GM18499 (cell line): ENCODE measurements around the gene PTPN23.
"Not testable (repeated sequence)": the region's sequence is repeated elsewhere in the genome, so short reads cannot be mapped to it uniquely, and the experiment has no call there.

ENCODE experiments used
- ATAC-seq: cut with Tn5 transposase; IDR thresholded peaks from one replicate; pipeline ENCODE4 v1.9.1; 2021; ENCODE audit warnings: moderate number of reproducible peaks; ENCODE audit not compliant: insufficient read depth, unreplicated experiment

The PTPN23 gene

GRCh38 chr3:47434849-47435248, 54.0 kb downstream of the PTPN23 start:
- ATAC-seq: no peak

GRCh38 chr3:47436180-47436579, 55.4 kb downstream of the PTPN23 start:
- no peak for ATAC-seq

DNA sequence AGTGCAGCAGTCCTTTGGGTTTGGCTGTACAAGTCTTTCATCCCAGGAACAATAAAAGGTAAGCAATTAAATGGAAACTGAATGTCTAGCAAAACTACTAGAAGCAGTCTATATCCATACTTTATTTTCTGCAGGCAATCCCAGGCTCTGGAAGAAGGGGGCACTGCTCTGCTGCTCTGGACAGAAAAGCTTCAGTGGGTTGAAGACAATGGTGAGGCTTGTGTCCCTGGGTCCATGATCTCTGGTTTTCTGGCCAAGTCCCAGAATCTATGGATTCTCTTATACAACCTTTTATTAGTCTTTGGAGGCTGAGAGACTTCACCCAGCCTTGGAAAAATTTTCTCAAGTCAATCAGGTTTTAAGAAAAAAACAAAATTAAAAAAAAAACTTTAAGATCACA, 59.3 kb downstream of the PTPN23 start:
- no peak for ATAC-seq

- no peak for ATAC-seq
Observed at GRCh38 chr3:47441796-47442551, 61.2 kb downstream of the PTPN23 start.

DNA sequence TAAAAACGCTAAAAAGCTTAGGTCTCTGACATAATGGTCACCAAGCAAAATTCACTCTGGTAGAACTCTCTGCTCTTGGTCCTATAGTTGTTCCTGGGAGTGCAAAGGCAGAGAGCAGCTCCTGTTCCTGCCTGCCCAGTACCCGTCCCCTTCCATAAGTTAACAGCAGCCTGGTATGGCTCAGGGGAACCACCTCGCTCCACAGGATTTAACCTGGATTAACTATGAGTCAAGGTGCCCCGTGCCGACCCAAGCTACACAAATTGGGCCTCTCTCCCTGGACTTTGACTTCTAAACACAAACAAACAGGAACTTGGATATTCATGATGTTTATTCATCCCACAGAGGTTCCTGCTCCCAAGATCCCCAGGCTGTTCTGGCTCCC, 62.8 kb downstream of the PTPN23 start:
- ATAC-seq: no peak

DNA sequence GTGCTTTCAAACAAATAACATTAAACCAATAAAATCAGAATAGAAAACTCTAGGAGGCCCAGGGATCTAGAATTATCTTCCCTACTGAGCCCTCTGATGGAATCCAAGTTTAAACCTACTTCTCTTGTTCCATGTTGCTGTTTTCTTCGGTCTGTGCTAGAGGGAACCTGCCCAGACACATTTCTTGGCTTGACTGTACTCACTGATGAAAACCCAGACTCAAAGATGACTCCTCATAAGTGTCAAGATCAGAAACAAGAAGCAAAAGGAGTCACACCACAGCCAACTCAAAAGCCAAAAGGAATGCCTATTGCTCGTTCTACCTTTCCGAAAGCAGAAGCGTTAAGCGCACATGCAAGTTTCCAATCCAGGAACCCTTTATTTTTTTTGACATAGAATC, 63.3 kb downstream of the PTPN23 start:
- no peak for ATAC-seq

GRCh38 chr3:47452453-47453215, 71.8 kb downstream of the PTPN23 start:
- ATAC-seq: no peak

DNA sequence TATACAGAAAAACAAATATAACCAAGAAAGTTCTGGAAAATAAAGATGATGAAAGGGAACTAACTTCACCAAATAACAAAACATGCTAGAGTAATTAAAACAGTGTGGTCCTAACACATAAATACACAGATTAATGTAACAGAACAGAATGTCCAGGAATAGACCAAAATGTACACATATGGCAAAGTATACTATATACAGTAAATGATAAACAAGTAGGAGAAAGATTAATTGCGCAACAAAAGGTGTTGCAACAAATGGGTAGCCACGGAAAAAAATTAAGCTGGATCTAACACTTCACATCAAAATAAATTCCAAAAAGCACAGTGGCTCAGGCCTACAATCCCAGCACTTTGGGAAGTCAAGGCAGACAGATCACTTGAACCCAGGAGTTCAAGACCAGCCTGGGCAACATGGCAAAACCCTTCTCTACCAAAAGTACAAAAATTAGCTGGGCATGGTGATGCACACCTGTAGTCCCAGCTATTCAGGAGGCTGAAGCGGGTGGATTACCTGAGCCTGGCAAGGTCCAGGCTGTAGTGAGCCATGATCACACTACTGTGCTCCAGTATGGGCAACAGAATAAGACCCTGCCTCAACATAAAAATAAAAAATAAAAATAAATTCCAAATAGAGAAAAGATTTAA, 75.1 kb downstream of the PTPN23 start:
- ATAC-seq: no peak

DNA sequence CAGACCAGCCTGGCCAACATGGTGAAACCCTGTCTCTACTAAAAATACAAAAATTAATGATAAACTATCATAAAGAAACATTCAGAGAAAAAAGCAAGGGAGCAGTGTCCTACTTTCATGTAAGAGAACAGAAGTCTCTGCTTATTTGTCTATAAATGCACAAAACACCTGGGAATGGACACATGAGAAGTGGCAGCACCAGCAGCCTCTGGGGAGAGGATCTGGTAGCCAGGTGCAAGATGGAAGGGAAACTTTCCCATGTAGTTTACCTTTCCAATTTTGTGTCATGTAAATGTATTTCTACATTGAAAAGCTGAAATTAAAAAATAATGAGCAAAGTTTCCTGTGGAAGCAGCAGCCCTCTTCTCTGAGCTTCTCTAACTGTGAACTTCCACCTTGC, 76.2 kb downstream of the PTPN23 start:
- ATAC-seq: no peak

DNA sequence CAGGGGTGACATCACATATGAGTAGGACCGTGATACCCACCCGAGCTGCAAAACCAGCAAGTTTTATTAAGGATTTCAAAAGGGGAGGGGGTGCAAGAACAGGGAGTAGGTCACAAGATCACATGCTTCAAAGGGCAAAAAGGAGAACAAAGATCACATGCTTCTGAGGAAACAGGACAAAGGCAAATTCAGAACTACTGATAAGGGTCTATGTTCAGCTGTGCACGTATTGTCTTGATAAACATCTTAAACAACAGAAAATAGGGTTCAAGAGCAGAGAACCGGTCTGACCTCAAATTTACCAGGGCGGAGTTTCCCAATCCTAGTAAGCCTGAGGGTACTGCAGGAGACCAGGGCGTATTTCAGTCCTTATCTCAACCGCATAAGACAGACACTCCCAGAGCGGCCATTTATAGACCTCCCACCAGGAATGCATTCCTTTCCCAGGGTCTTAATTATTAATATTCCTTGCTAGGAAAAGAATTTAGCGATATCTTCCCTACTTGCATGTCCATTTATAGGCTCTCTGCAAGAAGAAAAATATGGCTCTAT, 78.8 kb downstream of the PTPN23 start:
- ATAC-seq: not testable (repeated sequence)
